ENCODE results near the gene KCNMA1.

KCNMA1 gene

GRCh38 chr10:77458986-77459590 is 178.5 kb downstream of the KCNMA1 start:
- DNase-seq = no peak

- DNase-seq = no peak
Observed at GRCh38 chr10:77457721-77458120, 179.9 kb downstream of the KCNMA1 start.

GRCh38 chr10:77457266-77457665 is 180.3 kb downstream of the KCNMA1 start:
- DNase-seq = no peak

GRCh38 chr10:77456414-77456813 is 181.2 kb downstream of the KCNMA1 start:
- no peak for DNase-seq

GRCh38 chr10:77455561-77455960 is 182.0 kb downstream of the KCNMA1 start:
- peak in 9 of 56 donors; percentile 4 to 46 (median 12) for DNase-seq

- no peak for DNase-seq
Observed at GRCh38 chr10:77452952-77453564, 184.6 kb downstream of the KCNMA1 start.

GRCh38 chr10:77451886-77452285 is 185.7 kb downstream of the KCNMA1 start:
- DNase-seq = no peak

- DNase-seq = peak in 6 of 56 donors; percentile 2 to 27 (median 22)
Observed at GRCh38 chr10:77448226-77448625, 189.4 kb downstream of the KCNMA1 start.

GRCh38 chr10:77446700-77447099 is 190.9 kb downstream of the KCNMA1 start:
- DNase-seq = no peak

GRCh38 chr10:77445547-77445946 is 192.1 kb downstream of the KCNMA1 start:
- DNase-seq = no peak

- DNase-seq = no peak
Observed at GRCh38 chr10:77444041-77444440, 193.6 kb downstream of the KCNMA1 start.

GRCh38 chr10:77442699-77443189 is 194.9 kb downstream of the KCNMA1 start:
- DNase-seq = no peak

- no peak for DNase-seq
Observed at GRCh38 chr10:77441353-77442166, 196.0 kb downstream of the KCNMA1 start.

GRCh38 chr10:77436257-77436975 is 201.2 kb downstream of the KCNMA1 start:
- no peak for DNase-seq

- DNase-seq = no peak
Observed at GRCh38 chr10:77433546-77433945, 204.1 kb downstream of the KCNMA1 start.

- no peak for DNase-seq
Observed at GRCh38 chr10:77431980-77432797, 205.4 kb downstream of the KCNMA1 start.

- DNase-seq = no peak
Observed at GRCh38 chr10:77431209-77431611, 206.4 kb downstream of the KCNMA1 start.

- DNase-seq = no peak
Observed at GRCh38 chr10:77430530-77430929, 207.1 kb downstream of the KCNMA1 start.

GRCh38 chr10:77428691-77429395 is 208.8 kb downstream of the KCNMA1 start:
- peak in 10 of 56 donors; percentile 9 to 41 (median 17) for DNase-seq

- no peak for DNase-seq
Observed at GRCh38 chr10:77424257-77424656, 213.4 kb downstream of the KCNMA1 start.
